Purkinje cell (primary cell): ENCODE results near the gene SNX4. TPM values are rescaled to one million over a fixed set of nuclear protein-coding genes. Genes with fewer than 3 reads are reported as not detected.

Source experiments
- polyA plus RNA-seq: library from polyadenylated mRNA; unstranded; fragments of >200 nt; fragmentation: Nextera tagmentation; gene quantifications from 2 replicates; pipeline ENCODE4 v1.2.1, GENCODE V29; 2014

The SNX4 gene
- 42.3 and 59.7 TPM in 2 replicates for polyA plus RNA-seq

DNA sequence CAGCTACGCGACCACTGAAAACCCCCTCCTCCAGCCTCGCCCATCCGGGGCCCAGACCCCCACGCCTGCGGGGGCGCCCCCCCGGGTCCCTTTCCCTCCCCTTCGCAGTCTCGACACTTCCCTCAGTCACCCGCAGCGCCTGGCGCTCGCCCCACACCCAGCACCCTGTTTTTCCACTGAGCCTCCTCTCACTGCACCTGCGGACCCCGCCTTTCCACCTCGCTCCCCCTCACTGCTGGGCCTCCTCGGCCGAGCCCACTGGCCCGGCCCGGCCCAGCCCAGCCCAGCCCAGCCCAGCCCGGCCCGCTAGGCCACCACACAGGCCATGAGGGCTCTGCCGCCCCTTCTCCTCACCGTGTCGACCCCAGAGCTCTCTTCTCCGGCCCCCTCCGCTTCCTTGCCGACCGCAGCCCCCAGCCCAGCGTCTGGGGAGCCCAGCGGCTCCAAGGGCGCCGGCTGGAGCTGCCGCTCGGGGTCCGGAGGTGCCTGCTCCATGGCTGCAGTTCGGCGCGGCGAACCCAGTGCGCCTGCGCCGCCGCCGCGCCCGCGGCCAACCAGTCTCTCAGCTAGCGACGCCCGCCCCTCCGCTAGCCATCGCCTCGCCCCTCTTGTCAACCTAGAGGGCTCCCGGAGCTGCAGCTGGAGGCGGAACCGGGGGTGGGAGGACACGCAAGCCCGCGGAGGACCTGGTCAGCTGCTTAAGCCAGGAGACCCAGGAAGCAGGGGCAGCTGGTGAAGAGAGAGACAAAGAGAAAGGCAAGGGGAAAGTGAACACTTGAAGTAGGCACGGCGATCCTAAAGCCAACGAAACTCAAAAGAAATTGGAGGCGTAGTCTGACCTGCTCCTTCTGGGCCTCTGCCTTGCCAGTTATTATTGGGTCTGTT, at the start of gene SNX4:
SNX4 (minus strand) TSS at position 525 of the 885 bp plus-strand sequence; CDS start at position 495, 30 bp downstream.

Other genes starting within 250 kb of the SNX4 start
- gene ZNF148, start 144.9 kb downstream of the SNX4 start, polyA plus RNA-seq: 31.7 and 37.7 TPM in 2 replicates
- 5.6 and 6.3 TPM in 2 replicates for gene OSBPL11, start 75.3 kb upstream of the SNX4 start, polyA plus RNA-seq